DMS153 treated with DMSO at 0.1 percent for 48 hours (cell line): ENCODE measurements around the gene ADCY7.

Experiments used
- DNase-seq: peaks from one replicate; lab custom pipeline; 2025; ENCODE audit not compliant: unreplicated experiment; lab: John Stamatoyannopoulos, UW

Gene ADCY7

DNA sequence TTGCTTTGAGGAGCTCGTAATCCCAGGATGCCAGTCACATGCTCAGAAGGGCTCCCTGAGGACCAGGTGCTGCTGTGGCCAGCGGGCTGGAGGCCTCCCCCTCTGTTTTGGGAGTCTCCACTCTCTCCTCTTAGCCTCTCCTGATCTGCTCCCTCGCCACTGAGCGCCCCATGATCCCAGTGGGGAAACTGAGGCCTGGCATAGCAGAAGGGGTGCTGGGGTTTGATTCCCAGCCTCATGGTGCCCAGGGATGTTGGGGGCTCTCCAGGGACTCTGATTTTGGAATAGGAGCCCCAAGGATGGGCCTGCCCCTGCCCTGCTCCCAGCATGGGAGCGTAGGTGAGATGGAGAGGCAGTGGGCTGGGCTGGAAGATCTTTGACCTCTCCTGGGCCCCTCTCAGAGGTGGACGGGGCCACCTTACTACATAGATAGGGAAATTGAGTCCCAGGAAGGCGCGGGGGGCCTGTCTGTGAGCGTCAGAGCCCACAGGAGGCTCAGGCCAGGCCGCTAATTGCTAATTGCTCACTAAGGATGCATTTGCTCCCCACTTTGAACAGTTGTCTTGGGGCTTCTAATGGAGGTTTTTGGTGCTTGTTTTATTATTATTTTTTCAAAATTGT lies 525 bp upstream of the ADCY7 start:
- no peak for DNase-seq

- no peak for DNase-seq
Measured at GRCh38 chr16:50267151-50267631, 840 bp downstream of the ADCY7 start.

GRCh38 chr16:50267651-50268050 lies 1.3 kb downstream of the ADCY7 start:
- DNase-seq: no peak

GRCh38 chr16:50268352-50268751 lies 2.0 kb downstream of the ADCY7 start:
- no peak for DNase-seq

- no peak for DNase-seq
Measured at GRCh38 chr16:50269061-50269705, 2.8 kb downstream of the ADCY7 start.

DNA sequence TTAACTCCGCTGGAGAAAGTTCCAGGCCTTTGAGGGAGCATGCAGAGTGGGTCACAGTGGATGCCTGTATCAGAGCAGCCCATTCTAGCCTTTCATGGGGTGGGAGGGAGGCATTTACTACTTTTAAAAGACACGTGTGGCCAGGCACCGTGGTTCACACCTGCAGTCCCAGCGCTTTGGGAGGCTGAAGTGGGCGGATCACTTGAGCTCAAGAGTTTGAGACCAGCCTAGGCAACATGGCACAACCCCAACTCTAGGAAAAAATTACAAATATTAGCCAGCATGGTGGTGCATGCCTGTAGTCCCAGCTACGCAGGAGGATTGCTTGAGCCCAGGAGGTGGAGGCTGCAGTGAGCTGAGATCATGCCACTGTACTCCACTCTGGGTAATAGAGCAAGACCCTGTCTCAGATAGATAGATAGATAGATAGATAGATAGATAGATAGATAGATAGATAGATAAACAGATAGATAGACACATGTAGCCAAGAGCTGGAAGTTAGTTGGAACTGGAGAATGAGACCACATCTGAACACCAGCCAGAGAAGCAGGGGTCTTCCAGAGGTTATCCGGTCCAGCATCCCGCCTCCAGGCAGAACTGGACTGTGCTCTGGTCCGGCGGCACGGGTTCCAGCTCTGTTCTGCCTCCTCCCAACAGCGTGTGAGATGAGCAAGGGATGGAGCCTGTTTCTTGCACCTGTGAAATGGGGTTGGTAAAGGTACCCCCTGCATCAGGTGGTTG lies 3.6 kb downstream of the ADCY7 start:
- no peak for DNase-seq

DNA sequence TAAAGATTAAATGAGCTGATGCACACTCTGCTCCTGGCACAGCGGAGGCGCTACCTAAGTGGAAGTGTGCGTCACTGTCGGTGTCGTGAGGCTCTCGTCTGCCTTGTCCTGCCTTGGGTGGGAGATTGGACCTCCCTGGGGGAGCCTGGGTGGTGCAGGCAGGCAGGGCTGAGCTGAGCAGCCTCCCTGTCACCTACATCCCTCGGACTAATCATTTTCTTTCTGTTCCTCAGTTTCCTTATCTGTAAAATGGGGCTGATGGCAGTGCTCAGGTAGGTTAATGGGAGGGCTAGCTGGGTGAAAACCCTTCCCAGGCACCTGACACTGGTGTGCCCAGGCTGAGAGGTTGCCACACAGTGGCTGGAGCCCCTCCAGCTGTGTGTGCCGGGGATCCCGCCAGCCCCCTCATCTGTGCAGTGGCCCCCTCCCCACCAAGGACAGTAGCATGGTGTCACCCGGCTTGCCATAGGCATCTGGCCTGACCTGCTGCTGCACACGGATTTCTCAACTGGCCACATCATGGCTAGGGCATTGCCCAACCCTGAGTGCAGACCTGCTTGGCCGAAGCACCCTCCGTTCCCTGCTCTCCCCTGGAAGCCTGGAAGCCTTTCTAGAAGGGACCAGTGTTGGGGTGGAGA lies 4.3 kb downstream of the ADCY7 start:
- no peak for DNase-seq

- DNase-seq: no peak
Measured at GRCh38 chr16:50271148-50272041, 5.0 kb downstream of the ADCY7 start.

- no peak for DNase-seq
Measured at GRCh38 chr16:50272111-50272571, 5.8 kb downstream of the ADCY7 start.

DNA sequence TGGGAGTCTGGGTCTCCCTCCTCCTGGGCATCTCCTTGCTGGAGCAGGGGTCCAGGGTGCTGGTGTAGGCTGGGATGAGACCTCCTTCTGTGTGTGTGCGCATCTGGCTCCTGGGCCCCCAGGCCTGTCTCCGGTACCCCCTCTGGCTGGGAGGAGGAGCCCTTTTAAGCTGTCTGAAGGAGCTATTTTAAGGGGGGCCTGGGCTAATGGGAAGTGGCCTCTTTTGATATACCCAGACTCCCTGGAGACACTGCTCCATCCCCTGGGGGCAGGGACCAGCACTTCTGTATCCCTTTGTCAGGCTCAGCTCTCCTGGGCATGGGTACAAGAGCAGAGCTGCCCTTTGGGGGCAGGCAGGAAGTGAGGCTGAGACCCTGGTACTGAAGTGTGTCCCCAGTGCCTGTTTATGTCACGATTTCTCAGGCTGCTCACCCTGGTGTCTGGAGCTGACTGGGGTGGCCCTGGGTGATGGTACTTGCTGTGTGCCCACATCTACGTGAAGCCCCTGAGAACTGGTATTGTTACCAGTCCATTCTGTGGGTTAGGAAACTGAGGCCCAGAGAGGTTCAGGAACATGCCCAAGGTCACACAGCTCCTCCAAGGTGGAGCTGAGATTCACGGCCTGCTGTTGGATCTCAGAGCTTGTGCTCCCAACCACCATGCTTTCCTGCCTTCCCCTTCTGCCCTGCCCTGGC lies 6.5 kb downstream of the ADCY7 start:
- DNase-seq: no peak

DNA sequence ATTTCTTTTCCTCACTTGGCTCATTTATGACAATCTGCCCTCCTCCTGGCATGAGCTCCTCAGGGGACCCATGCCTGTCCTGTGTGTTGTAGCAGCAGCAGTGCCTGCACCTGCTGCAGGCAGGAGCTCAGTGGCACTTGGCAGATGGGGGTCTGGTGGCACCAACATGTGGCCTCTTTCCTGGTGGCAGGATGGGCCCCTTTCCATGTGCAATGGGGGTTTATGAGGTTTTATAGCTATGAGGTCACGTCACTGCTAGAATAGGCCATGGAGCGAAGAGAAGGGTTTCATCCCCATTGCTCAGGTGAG lies 7.0 kb downstream of the ADCY7 start:
- DNase-seq: no peak

- no peak for DNase-seq
Measured at GRCh38 chr16:50273888-50274325, 7.6 kb downstream of the ADCY7 start.

- DNase-seq: no peak
Measured at GRCh38 chr16:50274326-50275097, 8.2 kb downstream of the ADCY7 start.

- DNase-seq: no peak
Measured at GRCh38 chr16:50275098-50275415, 8.7 kb downstream of the ADCY7 start.

- no peak for DNase-seq
Measured at GRCh38 chr16:50275428-50276325, 9.3 kb downstream of the ADCY7 start.

DNA sequence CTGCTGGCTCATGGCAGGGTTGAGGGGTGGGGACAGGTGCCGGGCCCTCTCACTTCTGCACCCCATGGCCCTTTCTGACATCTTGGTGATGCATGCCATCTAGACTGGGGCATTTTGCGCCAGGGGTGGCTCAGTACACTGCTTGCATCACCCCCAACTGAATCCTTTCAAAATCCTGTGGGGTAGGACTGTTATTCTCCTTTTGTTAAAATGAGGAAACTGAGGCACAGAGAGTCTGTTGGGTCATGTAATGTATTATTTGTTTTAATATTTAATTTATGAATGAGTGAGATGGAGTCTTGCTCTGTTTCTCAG lies 9.9 kb downstream of the ADCY7 start:
- no peak for DNase-seq

DNA sequence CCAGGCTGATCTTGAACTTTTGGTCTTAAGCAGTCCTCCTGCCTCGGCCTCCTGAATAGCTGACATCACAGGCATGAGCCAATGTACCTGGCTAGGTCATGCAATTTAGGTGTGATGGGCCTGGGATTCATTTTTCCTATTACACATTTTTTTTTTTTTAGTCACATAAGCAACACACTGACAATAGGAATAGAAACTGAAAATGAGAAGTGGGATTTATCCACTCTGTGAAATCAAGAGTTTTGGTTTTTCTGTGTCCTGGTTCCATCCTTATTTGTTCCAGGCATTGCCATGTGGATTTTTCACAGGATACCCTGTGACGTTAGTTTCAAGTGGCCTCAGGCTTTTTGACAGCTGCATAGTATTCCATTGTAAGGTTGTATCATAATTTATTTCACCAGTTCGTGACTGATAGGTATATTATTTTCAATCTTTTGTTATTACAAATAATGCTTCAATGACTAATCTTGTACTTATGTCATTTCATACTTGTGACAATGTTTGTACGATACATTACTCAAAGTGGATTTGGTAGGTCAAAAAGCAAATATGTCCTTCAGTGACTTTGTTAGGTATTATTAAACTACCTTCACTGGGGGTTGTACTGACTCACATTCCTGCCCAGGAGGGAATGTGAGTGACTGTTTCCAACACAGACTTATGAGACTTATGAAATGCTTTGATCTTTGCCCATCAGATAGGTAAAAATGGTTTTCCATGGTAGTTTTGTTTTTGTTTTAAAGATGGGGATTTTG lies 10.6 kb downstream of the ADCY7 start:
- no peak for DNase-seq

DNA sequence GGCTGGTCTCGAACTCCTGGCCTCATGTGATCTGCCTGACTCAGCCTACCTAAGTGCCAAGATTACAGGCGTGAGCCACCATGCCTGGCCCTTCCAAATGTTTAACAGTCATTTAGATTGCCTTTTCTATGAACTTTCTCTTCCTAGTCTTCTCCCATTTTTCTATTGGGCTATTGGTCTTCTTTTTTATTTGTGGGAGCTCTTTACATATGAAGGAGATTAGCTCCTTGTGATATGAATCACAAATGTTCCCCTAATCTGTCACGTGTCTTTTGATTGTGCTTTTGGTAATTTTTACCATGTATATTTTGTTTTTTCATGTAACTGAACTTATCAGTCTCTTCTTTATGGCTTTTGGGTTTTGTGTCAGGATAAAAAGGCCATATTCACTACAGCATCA lies 11.9 kb downstream of the ADCY7 start:
- DNase-seq: no peak
